K562 (cell line): ENCODE measurements around the gene STX3. TPM values are rescaled to one million over a fixed set of nuclear protein-coding genes. Genes with fewer than 3 reads are reported as not detected.
A peak's percentile ranks its signal among the peaks of the same experiment; 100 is the strongest.

Experiments used
- DEAF1 ChIP-seq: fragments of 450-650 bp; formaldehyde crosslinking; IDR thresholded peaks from 2 replicates; pipeline ENCODE4 v1.4.0; 2020; ENCODE audit warnings: mild to moderate bottlenecking, moderate library complexity
- ETV1 ChIP-seq: fragments of 450-650 bp; conservative IDR thresholded peaks from 2 replicates; pipeline ENCODE4 v1.6.1; 2016; ENCODE audit warnings: missing genetic modification characterization, control low read depth, low read depth, missing compliant biosample characterization
- FOXJ3 ChIP-seq: sonication (generic); formaldehyde crosslinking; IDR thresholded peaks from 2 replicates; pipeline ENCODE4 v1.4.0; 2020; ENCODE audit warnings: mild to moderate bottlenecking, missing genetic modification reagents
- JUN ChIP-seq, 2 experiments: sonication (generic) in 1 of 2; formaldehyde crosslinking in 1 of 2; IDR thresholded peaks; 2 replicates each; pipeline versions ENCODE4 v1.6.1 to v1.8.0; 2012 to 2022; ENCODE audit warnings: borderline replicate concordance in 2 of 2, mild to moderate bottlenecking in 2 of 2, improper control_type of control experiment in 1 of 2, low read depth in 1 of 2, low read length in 1 of 2, missing genetic modification reagents in 1 of 2
- NR2C2 ChIP-seq, 2 experiments: fragments of 200-800 bp in 1 of 2; sonication (Bioruptor generic) in 1 of 2; sonication (generic) in 1 of 2; formaldehyde crosslinking in 1 of 2; IDR thresholded peaks; 2 replicates each; pipeline versions ENCODE4 v1.6.1 to v1.8.0; 2016 to 2022; ENCODE audit warnings: mild to moderate bottlenecking in 1 of 2, missing compliant biosample characterization in 1 of 2, missing genetic modification characterization in 1 of 2, missing genetic modification reagents in 1 of 2
- POLR2AphosphoS2 ChIP-seq: IDR thresholded peaks from 2 replicates; pipeline ENCODE4 v1.6.1; 2012; ENCODE audit warnings: low read length, improper control_type of control experiment
- PURB ChIP-seq: sonication (generic); formaldehyde crosslinking; IDR thresholded peaks from 2 replicates; pipeline ENCODE4 v1.9.0; 2021; ENCODE audit warnings: low read depth, mild to moderate bottlenecking, missing genetic modification reagents
- SFPQ ChIP-seq: fragments of 200-400 bp; formaldehyde crosslinking; IDR thresholded peaks from 2 replicates; pipeline ENCODE4 v1.6.1; 2017; ENCODE audit warnings: mild to moderate bottlenecking, low read depth, low read length, moderate library complexity
- STAT6 ChIP-seq: sonication (generic); formaldehyde crosslinking; IDR thresholded peaks from 2 replicates; pipeline ENCODE4 v1.8.1; 2023; ENCODE audit warnings: mild to moderate bottlenecking, missing genetic modification reagents
- TAF7 ChIP-seq: fragments of 450-650 bp; IDR thresholded peaks from 2 replicates; pipeline ENCODE4 v1.6.1; 2016; ENCODE audit warnings: missing genetic modification characterization, missing compliant biosample characterization
- ZNF239 ChIP-seq: fragments of 250-450 bp; sonication (Bioruptor Pico); IDR thresholded peaks from 2 replicates; pipeline ENCODE4 v1.4.0; 2020; ENCODE audit warnings: mild to moderate bottlenecking
- ZNF395 ChIP-seq: fragments of 200-800 bp; sonication (Bioruptor generic); IDR thresholded peaks from 2 replicates; pipeline ENCODE4 v1.6.1; 2017; ENCODE audit warnings: missing genetic modification characterization, missing compliant biosample characterization
- ZNF445 ChIP-seq: fragments of 250-450 bp; sonication (Bioruptor Pico); IDR thresholded peaks from 2 replicates; pipeline ENCODE4 v1.4.0; 2020; ENCODE audit warnings: low read depth, mild to moderate bottlenecking, moderate library complexity
- ZNF740 ChIP-seq, 3 experiments: fragments of 200-800 bp in 1 of 3; sonication (Bioruptor generic) in 1 of 3; sonication (generic) in 1 of 3; formaldehyde crosslinking in 1 of 3; IDR thresholded peaks; 2 replicates each; pipeline versions ENCODE4 v1.6.1 to v1.8.0; 2016 to 2022; ENCODE audit warnings: mild to moderate bottlenecking in 2 of 3, missing compliant biosample characterization in 2 of 3, missing genetic modification characterization in 2 of 3, missing genetic modification reagents in 1 of 3
- ZNF76 ChIP-seq: fragments of 250-450 bp; sonication (Bioruptor Pico); IDR thresholded peaks from 2 replicates; pipeline ENCODE4 v1.4.0; 2020; ENCODE audit warnings: mild to moderate bottlenecking, moderate library complexity, borderline replicate concordance
- ZNF830 ChIP-seq: fragments of 250-450 bp; sonication (Bioruptor Pico); IDR thresholded peaks from 2 replicates; pipeline ENCODE4 v1.5.0; 2021; ENCODE audit warnings: mild to moderate bottlenecking
- polyA plus RNA-seq, 8 experiments: library from polyadenylated mRNA; depleted of rRNA in 4 of 8; stranded (reverse) in 5 of 8; unstranded in 3 of 8; fragments of >200 nt; fragmentation: Nextera tagmentation in 2 of 8; fragmentation: Illumina TruSeq in 1 of 8; extraction: Ambion mirVana in 2 of 8; extraction: Trizol in 1 of 8; gene quantifications; 2 replicates each; pipeline versions ENCODE4 v1.2.1 to v1.2.3, GENCODE V29; 2011 to 2014; ENCODE audit warnings: inconsistent platforms in 1 of 8, missing spikeins in 1 of 8
- total RNA-seq, 7 experiments: library from RNA; depleted of rRNA in 6 of 7; stranded (reverse); fragments of >200 nt in 6 of 7; fragmentation: Illumina TruSeq in 2 of 7; extraction: Trizol in 2 of 7; gene quantifications; 2 replicates each; pipeline versions ENCODE4 v1.2.1 to v1.2.3, GENCODE V29; 2011 to 2021; ENCODE audit warnings: low replicate concordance in 1 of 7

Gene STX3
- total and polyA plus RNA-seq, 9 of the 15 experiments (the other 6 are each of a cell fraction or from before 2014, with no cell fraction given): 12.0 to 91.6 (median 48.7) TPM

- TF ChIP-seq JUN (IDR thresholded peaks at IDR 0.05; ENCODE audit: borderline replicate concordance, low read depth, low read length) (peak; percentile 56), JUN (CRISPR knock-in tag; IDR thresholded peaks at IDR 0.05; ENCODE audit: borderline replicate concordance) (no peak), ZNF445 (CRISPR knock-in tag) (no peak), ZNF239 (no peak), ZNF830 (no peak), PURB (CRISPR knock-in tag) (no peak), NR2C2 (CRISPR knock-in tag; IDR thresholded peaks at IDR 0.05) (no peak), NR2C2 (tag; IDR thresholded peaks at IDR 0.05) (peak; percentile 92), SFPQ (no peak), DEAF1 (CRISPR knock-in tag) (no peak), ZNF395 (CRISPR knock-in tag) (no peak; the same call in 1 of the 2 replicates), TAF7 (tag) (peak; percentile 63; the same call in 1 of the 2 replicates), ZNF76 (CRISPR knock-in tag) (no peak), STAT6 (CRISPR knock-in tag) (no peak), ETV1 (tag) (peak; percentile 67), POLR2AphosphoS2 (peak; percentile 71; the same call in 1 of the 2 replicates), FOXJ3 (CRISPR knock-in tag) (no peak), ZNF740 (CRISPR knock-in tag; IDR thresholded peaks at IDR 0.05) (peak; percentile 83), ZNF740 (tag; IDR thresholded peaks at IDR 0.05) (no peak; a peak in 1 of 4 replicates)
Observed at GRCh38 chr11:59810189-59810910, 55.2 kb downstream of the STX3 start, which contains the start of gene MRPL16 (continued).
